ENCODE measurements around the gene LCAT. TPM values are rescaled to one million over a fixed set of nuclear protein-coding genes. Genes with fewer than 3 reads are reported as not detected.

Gene LCAT
- total and polyA plus RNA-seq, 4 donors: 45.7 to 201 (median 113) TPM

DNA sequence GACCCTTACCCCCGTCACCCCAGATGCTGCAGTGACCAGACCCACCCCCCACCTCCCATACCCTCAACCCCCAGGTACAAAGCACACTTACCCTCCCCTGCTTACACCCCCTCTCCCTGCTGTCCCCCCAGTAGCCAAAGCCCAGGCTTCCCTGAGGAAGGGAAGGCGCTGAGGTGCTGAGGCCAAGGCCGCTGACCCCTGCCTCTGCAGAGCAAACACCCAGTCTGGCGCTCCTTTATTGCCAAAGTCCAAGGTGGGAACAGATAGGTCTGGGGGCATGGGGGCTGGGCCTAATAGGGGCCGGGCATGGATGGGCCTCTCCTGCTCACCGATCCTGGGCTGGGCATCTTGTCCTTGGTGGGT, 683 bp downstream of the LCAT start:
- Histone ChIP-seq H3K27ac (ENCODE audit: low read depth in 1 of 2, low read length in 2 of 2) (peak overlapping the region; percentile 71 to 85), H3K27me3 (ENCODE audit: control insufficient read depth in 4 of 4, insufficient read depth in 4 of 4, low read length in 3 of 4) (no peaks in the 10 kb centered on the region), H3K4me1 (ENCODE audit: control insufficient read depth in 4 of 4, insufficient read depth in 4 of 4, low read length in 3 of 4) (peaks cover 9 to 55% (median 36%) of the 10 kb centered on the region in 4 donors), H3K4me3 (ENCODE audit: low read depth in 1 of 3, low read length in 3 of 3) (peak overlapping the region; percentile 59 to 72 (median 62)), H3K9me3 (ENCODE audit: control insufficient read depth in 4 of 4, low read length in 3 of 4) (no peaks in the 10 kb centered on the region), H3K36me3 (ENCODE audit: control insufficient read depth in 4 of 4, insufficient read depth in 3 of 4, low read depth in 1 of 4, low read length in 3 of 4) (peaks cover 12 to 33% (median 15%) of the 10 kb centered on the region in 4 donors), H3K9ac (ENCODE audit: low read depth in 1 of 2, low read length in 2 of 2) (no peak overlapping the region)
- peak; percentile 57 for DNase-seq (ENCODE audit: low spot score)
- TF ChIP-seq NR2F2 (IDR thresholded peaks at IDR 0.05) (peak; percentile 93), TAF1 (conservative IDR thresholded peaks at IDR 0.05) (no peak), CTCF (IDR thresholded peaks at IDR 0.05; ENCODE audit: low read depth, low read length, missing input control) (no peak), HNF4G (IDR thresholded peaks at IDR 0.05) (peak; percentile 63), RAD21 (IDR thresholded peaks at IDR 0.05) (no peak), ATF3 (IDR thresholded peaks at IDR 0.05) (no peak), JUND (IDR thresholded peaks at IDR 0.05) (no peak), SP1 (IDR thresholded peaks at IDR 0.05) (peak; percentile 78), FOXA2 (IDR thresholded peaks at IDR 0.05) (peak; percentile 3), YY1 (IDR thresholded peaks at IDR 0.05) (no peak), RXRA (IDR thresholded peaks at IDR 0.05) (peak; percentile 72 to 85), HNF4A (conservative IDR thresholded peaks at IDR 0.05) (peak; percentile 85 to 88), EGR1 (IDR thresholded peaks at IDR 0.05; ENCODE audit: low read depth in 2 of 2) (no peak), ZBTB33 (IDR thresholded peaks at IDR 0.05) (no peak)
- TF ChIP-seq, protein P1, sequence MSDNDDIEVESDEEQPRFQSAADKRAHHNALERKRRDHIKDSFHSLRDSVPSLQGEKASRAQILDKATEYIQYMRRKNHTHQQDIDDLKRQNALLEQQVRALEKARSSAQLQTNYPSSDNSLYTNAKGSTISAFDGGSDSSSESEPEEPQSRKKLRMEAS (IDR thresholded peaks at IDR 0.05): no peak
- WGBS: 34% methylated on average over 6 of the region's 6 CpGs

GRCh38 chr16:67942510-67943255, 1.2 kb downstream of the LCAT start:
- TF ChIP-seq ATF3 (IDR thresholded peaks at IDR 0.05): no peak
- no peak for TF ChIP-seq CTCF (IDR thresholded peaks at IDR 0.05; ENCODE audit: low read depth, low read length, missing input control)
- TF ChIP-seq, protein P2, sequence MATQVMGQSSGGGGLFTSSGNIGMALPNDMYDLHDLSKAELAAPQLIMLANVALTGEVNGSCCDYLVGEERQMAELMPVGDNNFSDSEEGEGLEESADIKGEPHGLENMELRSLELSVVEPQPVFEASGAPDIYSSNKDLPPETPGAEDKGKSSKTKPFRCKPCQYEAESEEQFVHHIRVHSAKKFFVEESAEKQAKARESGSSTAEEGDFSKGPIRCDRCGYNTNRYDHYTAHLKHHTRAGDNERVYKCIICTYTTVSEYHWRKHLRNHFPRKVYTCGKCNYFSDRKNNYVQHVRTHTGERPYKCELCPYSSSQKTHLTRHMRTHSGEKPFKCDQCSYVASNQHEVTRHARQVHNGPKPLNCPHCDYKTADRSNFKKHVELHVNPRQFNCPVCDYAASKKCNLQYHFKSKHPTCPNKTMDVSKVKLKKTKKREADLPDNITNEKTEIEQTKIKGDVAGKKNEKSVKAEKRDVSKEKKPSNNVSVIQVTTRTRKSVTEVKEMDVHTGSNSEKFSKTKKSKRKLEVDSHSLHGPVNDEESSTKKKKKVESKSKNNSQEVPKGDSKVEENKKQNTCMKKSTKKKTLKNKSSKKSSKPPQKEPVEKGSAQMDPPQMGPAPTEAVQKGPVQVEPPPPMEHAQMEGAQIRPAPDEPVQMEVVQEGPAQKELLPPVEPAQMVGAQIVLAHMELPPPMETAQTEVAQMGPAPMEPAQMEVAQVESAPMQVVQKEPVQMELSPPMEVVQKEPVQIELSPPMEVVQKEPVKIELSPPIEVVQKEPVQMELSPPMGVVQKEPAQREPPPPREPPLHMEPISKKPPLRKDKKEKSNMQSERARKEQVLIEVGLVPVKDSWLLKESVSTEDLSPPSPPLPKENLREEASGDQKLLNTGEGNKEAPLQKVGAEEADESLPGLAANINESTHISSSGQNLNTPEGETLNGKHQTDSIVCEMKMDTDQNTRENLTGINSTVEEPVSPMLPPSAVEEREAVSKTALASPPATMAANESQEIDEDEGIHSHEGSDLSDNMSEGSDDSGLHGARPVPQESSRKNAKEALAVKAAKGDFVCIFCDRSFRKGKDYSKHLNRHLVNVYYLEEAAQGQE (IDR thresholded peaks at IDR 0.05): peak; percentile 84
- no peak for TF ChIP-seq YY1 (IDR thresholded peaks at IDR 0.05)
- peak in 1 of 2 donors; percentile 26 for TF ChIP-seq RAD21 (IDR thresholded peaks at IDR 0.05)
- no peak for TF ChIP-seq NR2F2 (IDR thresholded peaks at IDR 0.05)
- no peak for TF ChIP-seq FOXA1 (IDR thresholded peaks at IDR 0.05)
- WGBS: 49% methylated on average over 27 of the region's 27 CpGs
- Histone ChIP-seq H3K4me3 (ENCODE audit: low read depth in 1 of 3, low read length in 3 of 3) (peak overlapping the region; percentile 29 to 72 (median 59)), H3K9me3 (ENCODE audit: control insufficient read depth in 4 of 4, low read length in 3 of 4) (no peaks in the 10 kb centered on the region), H3K36me3 (ENCODE audit: control insufficient read depth in 4 of 4, insufficient read depth in 3 of 4, low read depth in 1 of 4, low read length in 3 of 4) (peaks cover 10 to 29% (median 15%) of the 10 kb centered on the region in 4 donors), H3K9ac (ENCODE audit: low read depth in 1 of 2, low read length in 2 of 2) (no peak overlapping the region), H3K4me1 (ENCODE audit: control insufficient read depth in 4 of 4, insufficient read depth in 4 of 4, low read length in 3 of 4) (peaks cover 9 to 55% (median 36%) of the 10 kb centered on the region in 4 donors), H3K27ac (ENCODE audit: low read depth in 1 of 2, low read length in 2 of 2) (peak overlapping the region; percentile 71 to 85), H3K27me3 (ENCODE audit: control insufficient read depth in 4 of 4, insufficient read depth in 4 of 4, low read length in 3 of 4) (no peaks in the 10 kb centered on the region)
- DNase-seq (ENCODE audit: low spot score): no peak

Measured in liver (tissue), 9 donors.